Naive B cell (primary cell): Measurements from ENCODE around the gene NTSR1. TPM values are rescaled to one million over a fixed set of nuclear protein-coding genes. Genes with fewer than 3 reads are reported as not detected.

Experiments
- ATAC-seq, 2 donors: fragments of 150-1000 bp; cut with Tn5 transposase; 2 replicates each; pipeline ENCODE4 v1.10.0; 2021; ENCODE audit warnings: low read depth in 2 of 2, mild to moderate bottlenecking in 2 of 2, moderate library complexity in 2 of 2
- DNase-seq: peaks from one replicate; pipeline ENCODE4 v3.0.0; 2022
- H3K27ac Mint-ChIP-seq, 6 donors: one replicate each; pipeline ENCODE4 v1.8.0; 2020 to 2022; ENCODE audit warnings: mild to moderate bottlenecking in 6 of 6, mixed read lengths in 6 of 6, moderate library complexity in 5 of 6, inconsistent platforms in 2 of 6
- H3K27me3 Mint-ChIP-seq, 3 donors: one replicate each; pipeline ENCODE4 v1.8.0; 2021 to 2022; ENCODE audit warnings: mixed read lengths in 3 of 3, mild to moderate bottlenecking in 1 of 3
- H3K36me3 Mint-ChIP-seq, 2 donors: one replicate each; pipeline ENCODE4 v1.8.0; 2020 to 2022; ENCODE audit warnings: mixed read lengths in 2 of 2, inconsistent platforms in 1 of 2, mild to moderate bottlenecking in 1 of 2
- H3K4me1 Mint-ChIP-seq, 3 donors: one replicate each; pipeline ENCODE4 v1.8.0; 2020 to 2022; ENCODE audit warnings: mixed read lengths in 3 of 3, inconsistent platforms in 1 of 3, mild to moderate bottlenecking in 1 of 3, moderate library complexity in 1 of 3
- H3K4me3 Mint-ChIP-seq, 8 donors: one replicate each; pipeline ENCODE4 v1.8.0; 2020 to 2022; ENCODE audit warnings: mild to moderate bottlenecking in 8 of 8, mixed read lengths in 8 of 8, moderate library complexity in 8 of 8, inconsistent platforms in 2 of 8
- H3K9me3 Mint-ChIP-seq, 7 donors: one replicate each; pipeline ENCODE4 v1.8.0; 2020 to 2022; ENCODE audit warnings: mixed read lengths in 7 of 7, mild to moderate bottlenecking in 5 of 7, inconsistent platforms in 2 of 7, moderate library complexity in 1 of 7
- polyA plus RNA-seq, 6 donors: library from polyadenylated mRNA; unstranded; fragments of 300-500 nt; fragmentation: Illumina TruSeq; gene quantifications; one replicate each; pipeline ENCODE4 v1.2.3, GENCODE V29; 2021; ENCODE audit warnings: low read depth in 6 of 6

The NTSR1 gene
- polyA plus RNA-seq, 6 donors from 2014 or later = not detected

GRCh38 chr20:62739067-62739466 is 30.4 kb downstream of the NTSR1 start:
- peaks cover 0 to 4% (median 0%) of the 10 kb centered on the region in 3 donors for H3K27me3 Mint-ChIP-seq
- H3K27ac Mint-ChIP-seq = no peak overlapping the region
- ATAC-seq (no peak), DNase-seq (no peak)
- no peaks in the 10 kb centered on the region for H3K9me3 Mint-ChIP-seq
- H3K36me3 Mint-ChIP-seq = no peaks in the 10 kb centered on the region
- H3K4me3 Mint-ChIP-seq = peak overlapping the region in 1 of 8 donors; percentile 29
- peaks cover 7 to 22% (median 13%) of the 10 kb centered on the region in 3 donors for H3K4me1 Mint-ChIP-seq

- Mint-ChIP-seq H3K4me1 (peaks cover 7 to 22% (median 13%) of the 10 kb centered on the region in 3 donors), H3K4me3 (peak overlapping the region; percentile 37 to 92 (median 82))
- peak; percentile 26 to 34 for ATAC-seq
These were observed 31.1 kb downstream of the NTSR1 start for GRCh38 chr20:62739581-62740285.

GRCh38 chr20:62740286-62741141 is 31.9 kb downstream of the NTSR1 start:
- DNase-seq = peak; percentile 29
- ATAC-seq = peak; percentile 79 to 80
- Mint-ChIP-seq H3K27ac (peak overlapping the region in 5 of 6 donors; percentile 37 to 93 (median 76)), H3K9me3 (no peaks in the 10 kb centered on the region), H3K4me3 (peak overlapping the region; percentile 37 to 92 (median 82)), H3K36me3 (no peaks in the 10 kb centered on the region), H3K4me1 (peaks cover 11 to 14% (median 13%) of the 10 kb centered on the region in 3 donors), H3K27me3 (peaks cover 5 to 12% (median 9%) of the 10 kb centered on the region in 3 donors)

More at GRCh38 chr20:62739581-62740285, 31.1 kb downstream of the NTSR1 start:
- DNase-seq = no peak
- no peaks in the 10 kb centered on the region for H3K9me3 Mint-ChIP-seq
- peaks cover 0 to 5% (median under 1%) of the 10 kb centered on the region in 3 donors for H3K27me3 Mint-ChIP-seq
- no peaks in the 10 kb centered on the region for H3K36me3 Mint-ChIP-seq
- peak overlapping the region in 4 of 6 donors; percentile 37 to 93 (median 80) for H3K27ac Mint-ChIP-seq

- no peak for DNase-seq
- Mint-ChIP-seq H3K4me3 (no peak overlapping the region), H3K27ac (no peak overlapping the region), H3K27me3 (peaks cover 5 to 13% (median 11%) of the 10 kb centered on the region in 3 donors), H3K36me3 (no peaks in the 10 kb centered on the region), H3K4me1 (peaks cover 11 to 13% (median 13%) of the 10 kb centered on the region in 3 donors), H3K9me3 (no peaks in the 10 kb centered on the region)
- ATAC-seq = no peak
These were observed 32.6 kb downstream of the NTSR1 start for GRCh38 chr20:62741191-62741691.

GRCh38 chr20:62741701-62742491 is 33.3 kb downstream of the NTSR1 start:
- H3K27ac Mint-ChIP-seq = peak overlapping the region in 1 of 6 donors; percentile 44
- H3K36me3 Mint-ChIP-seq = no peaks in the 10 kb centered on the region
- ATAC-seq (no peak), DNase-seq (no peak)
- no peak overlapping the region for H3K4me3 Mint-ChIP-seq
- peaks cover 11 to 13% (median 13%) of the 10 kb centered on the region in 3 donors for H3K4me1 Mint-ChIP-seq
- H3K27me3 Mint-ChIP-seq = peaks cover 5 to 13% (median 11%) of the 10 kb centered on the region in 3 donors
- H3K9me3 Mint-ChIP-seq = no peaks in the 10 kb centered on the region

- peaks cover 11 to 13% (median 13%) of the 10 kb centered on the region in 3 donors for H3K4me1 Mint-ChIP-seq
- DNase-seq = no peak
- H3K27ac Mint-ChIP-seq = no peak overlapping the region
- peaks cover 5 to 13% (median 11%) of the 10 kb centered on the region in 3 donors for H3K27me3 Mint-ChIP-seq
- no peaks in the 10 kb centered on the region for H3K36me3 Mint-ChIP-seq
- peaks cover 0 to under 1% (median 0%) of the 10 kb centered on the region in 7 donors for H3K9me3 Mint-ChIP-seq
- no peak for ATAC-seq
- H3K4me3 Mint-ChIP-seq = peak overlapping the region in 1 of 8 donors; percentile 10
These were observed 33.9 kb downstream of the NTSR1 start for GRCh38 chr20:62742550-62742949.

GRCh38 chr20:62742979-62743776 is 34.5 kb downstream of the NTSR1 start:
- H3K27me3 Mint-ChIP-seq = peaks cover 6 to 15% (median 11%) of the 10 kb centered on the region in 3 donors
- ATAC-seq (no peak), DNase-seq (no peak)
- peak overlapping the region in 1 of 6 donors; percentile 47 for H3K27ac Mint-ChIP-seq
- H3K9me3 Mint-ChIP-seq = peaks cover under 1 to 4% (median 1%) of the 10 kb centered on the region in 7 donors
- peaks cover 11 to 13% (median 13%) of the 10 kb centered on the region in 3 donors for H3K4me1 Mint-ChIP-seq
- peaks cover 0 to under 1% of the 10 kb centered on the region in 2 donors for H3K36me3 Mint-ChIP-seq
- H3K4me3 Mint-ChIP-seq = no peak overlapping the region

- no peak for DNase-seq
- Mint-ChIP-seq H3K4me3 (peak overlapping the region in 1 of 8 donors; percentile 54), H3K4me1 (peaks cover 11 to 13% (median 13%) of the 10 kb centered on the region in 3 donors), H3K27me3 (peaks cover 10 to 20% (median 11%) of the 10 kb centered on the region in 3 donors), H3K36me3 (peaks cover 0 to 5% of the 10 kb centered on the region in 2 donors), H3K9me3 (peaks cover 4 to 9% (median 6%) of the 10 kb centered on the region in 7 donors), H3K27ac (peak overlapping the region in 1 of 6 donors; percentile 53)
- ATAC-seq = no peak
These were observed 35.2 kb downstream of the NTSR1 start for GRCh38 chr20:62743777-62744317.

- peaks cover 8 to 11% (median 10%) of the 10 kb centered on the region in 3 donors for H3K4me1 Mint-ChIP-seq
- DNase-seq = no peak
- no peak overlapping the region for H3K27ac Mint-ChIP-seq
These were observed 36.1 kb downstream of the NTSR1 start for GRCh38 chr20:62744741-62745191.

GRCh38 chr20:62745279-62745951 is 36.8 kb downstream of the NTSR1 start:
- H3K4me3 Mint-ChIP-seq = peak overlapping the region in 1 of 8 donors; percentile 16
- ATAC-seq (no peak), DNase-seq (no peak)
- peaks cover 2 to 5% (median 3%) of the 10 kb centered on the region in 3 donors for H3K4me1 Mint-ChIP-seq
- H3K27ac Mint-ChIP-seq = peak overlapping the region in 2 of 6 donors; percentile 48 to 54
- peaks cover 10 to 32% (median 11%) of the 10 kb centered on the region in 3 donors for H3K27me3 Mint-ChIP-seq
- H3K36me3 Mint-ChIP-seq = peaks cover 0 to 5% of the 10 kb centered on the region in 2 donors
- peaks cover 4 to 9% (median 6%) of the 10 kb centered on the region in 7 donors for H3K9me3 Mint-ChIP-seq

More at GRCh38 chr20:62744741-62745191, 36.1 kb downstream of the NTSR1 start:
- Mint-ChIP-seq H3K9me3 (peaks cover 4 to 9% (median 6%) of the 10 kb centered on the region in 7 donors), H3K27me3 (peaks cover 10 to 26% (median 11%) of the 10 kb centered on the region in 3 donors), H3K36me3 (peaks cover 0 to 5% of the 10 kb centered on the region in 2 donors), H3K4me3 (no peak overlapping the region)
- no peak for ATAC-seq

- Mint-ChIP-seq H3K27ac (no peak overlapping the region), H3K4me1 (peaks cover 0 to 4% (median 3%) of the 10 kb centered on the region in 3 donors), H3K9me3 (peaks cover 4 to 9% (median 6%) of the 10 kb centered on the region in 7 donors), H3K4me3 (no peak overlapping the region), H3K27me3 (peaks cover 10 to 32% (median 11%) of the 10 kb centered on the region in 3 donors), H3K36me3 (peaks cover 0 to 5% of the 10 kb centered on the region in 2 donors)
- no peak for DNase-seq
- ATAC-seq = no peak
These were observed 37.3 kb downstream of the NTSR1 start for GRCh38 chr20:62745952-62746288.
